Muscle of back (tissue), 11 donors: ENCODE data around the gene PROZ. TPM values are rescaled to one million over a fixed set of nuclear protein-coding genes. Genes with fewer than 3 reads are reported as not detected.
A peak's percentile ranks its signal among the peaks of the same experiment; 100 is the strongest.

Source experiments
- DNase-seq, 3 donors: peaks; one replicate each; pipeline versions ENCODE4 v3.0.0 to v3.0.0-alpha.2; 2013
- polyA plus RNA-seq, 10 donors: library from polyadenylated mRNA; unstranded; fragments of 120-200 nt; gene quantifications; one replicate each; pipeline ENCODE4 v1.2.1, GENCODE V29; 2013; ENCODE audit not compliant: insufficient read length in 10 of 10

The PROZ gene
- polyA plus RNA-seq, 10 donors, result 0.14 to 0.19 TPM; not detected in 8

DNA sequence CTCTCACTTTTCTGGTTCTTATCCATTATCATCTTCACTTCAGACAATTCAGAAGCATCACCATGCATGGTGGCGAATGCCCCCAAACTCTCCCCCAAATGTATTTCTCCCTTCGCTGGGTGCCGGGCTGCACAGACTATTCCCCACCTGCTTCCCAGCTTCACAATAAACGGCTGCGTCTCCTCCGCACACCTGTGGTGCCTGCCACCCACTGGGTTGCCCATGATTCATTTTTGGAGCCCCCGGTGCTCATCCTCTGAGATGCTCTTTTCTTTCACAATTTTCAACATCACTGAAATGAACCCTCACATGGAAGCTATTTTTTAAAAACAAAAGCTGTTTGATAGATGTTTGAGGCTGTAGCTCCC is 38.6 kb upstream of the PROZ start:
- DNase-seq, result no peak

DNA sequence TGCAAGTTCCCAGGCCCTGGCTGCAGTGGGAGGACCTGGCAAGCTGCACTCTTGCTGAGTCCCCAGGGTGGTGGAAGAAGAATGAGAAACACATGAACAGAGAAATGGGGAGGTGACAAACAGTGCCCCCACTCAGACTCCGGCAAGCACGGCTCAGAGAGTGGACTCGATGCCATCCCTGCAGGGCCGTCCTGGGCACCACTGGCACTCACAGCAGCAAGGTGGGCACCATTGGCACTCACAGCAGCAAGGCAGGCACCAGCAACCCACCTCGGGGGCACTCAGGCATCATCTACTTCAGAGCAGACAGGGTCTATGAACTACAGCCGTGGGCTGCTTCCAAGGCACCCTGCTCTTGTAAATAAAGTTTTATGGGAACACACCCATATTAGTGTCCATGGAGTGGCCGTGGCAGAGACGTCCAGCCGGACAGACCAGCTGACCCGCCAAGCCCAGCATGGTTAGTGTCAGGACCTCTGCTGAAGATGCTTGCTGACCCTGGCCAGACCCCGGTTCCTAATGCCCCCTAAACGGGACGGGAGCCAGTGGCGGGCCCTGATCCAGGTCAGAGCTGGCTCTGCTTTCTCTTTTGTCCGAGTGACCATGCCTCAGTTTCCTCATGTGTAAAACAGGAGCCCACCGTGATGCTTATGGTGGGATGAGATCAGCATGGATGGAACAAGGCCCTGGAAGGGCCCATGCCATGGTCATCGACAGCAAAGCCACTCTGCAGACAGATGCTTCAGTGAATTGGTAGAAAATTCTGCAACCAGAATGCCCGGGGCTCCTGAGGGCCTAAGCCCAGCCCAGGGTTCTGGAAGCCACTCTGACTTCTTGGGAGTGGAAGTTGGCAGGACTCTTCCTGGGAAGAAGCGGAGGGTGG is 37.9 kb upstream of the PROZ start:
- DNase-seq, result no peak

DNA sequence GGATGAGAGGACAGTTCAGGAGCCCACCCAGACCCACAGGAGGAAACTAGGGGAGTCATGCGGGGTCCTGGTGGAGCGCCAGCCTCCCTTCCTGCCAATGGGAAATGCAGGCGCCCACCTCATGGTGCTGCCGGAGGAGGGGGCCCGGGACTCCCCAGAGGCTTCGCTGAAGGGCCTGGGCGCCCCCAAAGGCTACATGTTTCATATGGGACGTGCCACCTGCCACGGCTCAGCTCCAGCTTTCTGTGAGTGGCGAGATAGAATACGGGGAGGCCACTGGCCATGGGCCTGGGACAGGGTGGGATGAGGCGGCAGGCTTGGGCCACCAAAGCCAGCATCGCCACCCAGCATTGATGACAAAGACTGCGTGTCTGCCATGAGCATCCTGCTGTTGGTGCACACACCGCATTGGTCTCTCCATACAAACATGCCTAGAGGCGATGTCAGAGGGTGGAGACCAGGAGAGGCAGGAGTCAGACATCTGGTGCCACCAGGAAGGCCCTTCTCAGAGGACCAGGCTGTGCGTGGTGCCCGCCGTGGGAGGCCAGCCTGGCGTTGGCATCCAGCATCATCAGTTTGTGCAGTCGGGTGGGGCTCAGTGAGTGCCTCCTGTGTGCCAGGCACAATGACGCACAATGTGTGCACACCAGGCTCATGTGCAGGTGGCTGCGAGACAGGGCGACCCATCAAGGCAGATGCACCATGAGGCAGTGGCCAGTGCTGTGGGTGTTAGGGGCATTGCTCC is 37.1 kb upstream of the PROZ start:
- DNase-seq, result no peak

DNA sequence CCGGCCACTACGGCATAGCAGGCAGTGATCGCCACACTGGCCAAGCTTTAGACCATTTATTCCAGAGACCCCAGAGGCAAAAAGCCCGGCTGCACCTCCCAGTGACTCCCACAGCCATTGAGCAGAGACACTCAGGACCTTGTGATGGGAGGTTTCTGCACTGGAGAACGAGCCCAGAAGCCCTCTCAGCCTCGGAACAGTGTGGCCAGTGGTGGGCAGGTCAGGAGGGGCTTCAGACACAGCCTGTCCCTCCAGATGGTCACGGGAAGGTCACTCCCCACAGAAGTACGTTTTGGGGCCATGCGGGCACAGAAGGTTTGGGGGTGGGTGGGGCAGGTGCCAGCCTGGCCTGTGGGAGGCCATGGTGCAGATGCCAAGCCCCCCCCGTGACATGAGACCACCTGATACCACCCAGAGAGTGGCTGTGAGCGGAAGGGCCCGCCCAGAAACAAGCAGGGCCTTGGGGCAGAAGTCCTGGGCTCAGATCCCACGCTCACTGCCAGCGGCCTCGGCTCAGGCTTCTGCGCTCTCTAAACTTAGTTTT is 36.4 kb upstream of the PROZ start:
- DNase-seq, result no peak

DNA sequence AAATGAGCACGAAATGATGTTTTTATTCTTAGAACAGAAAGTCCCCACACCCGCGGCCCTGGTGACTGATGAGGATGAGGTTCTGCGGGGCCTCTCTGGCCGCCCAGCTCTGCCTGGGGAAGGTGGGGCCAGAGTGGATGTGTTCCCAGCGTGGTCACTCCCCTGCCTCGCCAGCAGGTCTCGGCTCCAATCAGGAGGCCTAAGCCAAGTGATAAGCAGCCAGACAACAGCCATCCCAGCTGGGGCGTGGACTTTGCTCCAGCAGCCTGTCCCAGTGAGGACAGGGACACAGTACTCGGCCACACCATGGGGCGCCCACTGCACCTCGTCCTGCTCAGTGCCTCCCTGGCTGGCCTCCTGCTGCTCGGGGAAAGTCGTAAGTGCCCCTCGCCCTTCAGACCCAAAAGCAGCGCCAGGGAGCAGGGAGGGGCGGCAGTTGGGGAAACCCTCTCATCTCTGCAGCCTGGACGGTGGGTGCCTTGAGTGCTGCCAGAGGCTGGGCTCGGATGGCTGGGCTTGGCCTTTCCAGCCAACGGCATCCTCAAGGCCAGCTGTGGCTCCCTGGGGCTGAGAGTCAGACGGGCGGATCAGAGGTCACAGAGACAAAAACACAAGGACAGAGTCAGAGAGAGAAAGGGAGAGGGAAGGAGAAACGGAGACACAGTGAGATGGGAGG is 35.8 kb upstream of the PROZ start, which contains the start of gene F10:
TSS of gene F10 (plus strand) at position 250 of the 676 bp plus-strand sequence. CDS start at position 307, 57 bp downstream.
- peak; percentile 54 to 88 (median 76) for DNase-seq

DNA sequence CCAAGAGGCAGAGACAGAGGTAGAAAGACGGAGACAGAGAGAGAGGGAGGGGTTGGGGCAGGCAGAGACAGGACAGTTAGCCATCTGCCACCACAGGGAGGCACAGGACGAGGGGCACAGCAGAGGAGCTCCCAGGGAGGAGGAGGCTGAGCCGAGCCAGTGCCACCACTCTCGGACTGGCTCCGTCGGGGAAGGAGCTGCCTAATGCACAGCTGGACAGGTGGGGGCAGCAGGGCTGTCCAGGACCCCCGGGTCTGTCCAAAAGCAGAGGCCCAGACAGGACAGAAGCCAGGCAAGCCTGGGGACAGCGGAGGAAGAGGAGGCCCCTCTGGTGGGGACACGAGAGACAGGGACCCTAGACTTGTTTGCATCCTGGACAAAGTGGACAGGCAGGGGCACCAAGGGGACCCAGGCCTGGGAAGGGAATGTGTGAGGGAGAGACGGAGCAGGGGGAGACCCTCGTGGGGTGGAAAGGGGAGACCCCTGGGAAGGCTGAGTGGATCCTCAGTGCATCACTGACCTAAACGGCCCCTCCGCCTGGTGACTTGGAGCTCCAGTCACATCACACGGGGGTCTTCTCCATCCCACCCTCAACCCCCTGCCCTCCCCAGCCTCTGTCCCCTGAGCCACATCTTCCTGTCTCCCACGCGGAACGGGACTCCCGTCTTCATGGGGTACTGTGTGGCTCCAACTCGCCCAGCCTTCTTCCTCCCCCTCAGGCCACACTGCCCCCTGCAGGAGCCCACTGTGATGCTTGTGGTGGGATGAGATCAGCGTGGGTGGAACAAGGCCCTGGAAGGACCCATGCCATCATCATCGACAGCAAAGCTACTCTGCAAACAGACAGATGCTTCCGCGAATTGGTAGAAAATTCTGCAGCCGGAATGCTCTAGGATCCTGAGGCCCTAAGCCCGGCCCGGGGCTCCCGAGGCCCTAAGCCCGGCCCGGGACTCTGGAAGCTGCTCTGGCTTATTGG is 34.9 kb upstream of the PROZ start:
- peak in 2 of 3 donors; percentile 28 to 47 for DNase-seq

DNA sequence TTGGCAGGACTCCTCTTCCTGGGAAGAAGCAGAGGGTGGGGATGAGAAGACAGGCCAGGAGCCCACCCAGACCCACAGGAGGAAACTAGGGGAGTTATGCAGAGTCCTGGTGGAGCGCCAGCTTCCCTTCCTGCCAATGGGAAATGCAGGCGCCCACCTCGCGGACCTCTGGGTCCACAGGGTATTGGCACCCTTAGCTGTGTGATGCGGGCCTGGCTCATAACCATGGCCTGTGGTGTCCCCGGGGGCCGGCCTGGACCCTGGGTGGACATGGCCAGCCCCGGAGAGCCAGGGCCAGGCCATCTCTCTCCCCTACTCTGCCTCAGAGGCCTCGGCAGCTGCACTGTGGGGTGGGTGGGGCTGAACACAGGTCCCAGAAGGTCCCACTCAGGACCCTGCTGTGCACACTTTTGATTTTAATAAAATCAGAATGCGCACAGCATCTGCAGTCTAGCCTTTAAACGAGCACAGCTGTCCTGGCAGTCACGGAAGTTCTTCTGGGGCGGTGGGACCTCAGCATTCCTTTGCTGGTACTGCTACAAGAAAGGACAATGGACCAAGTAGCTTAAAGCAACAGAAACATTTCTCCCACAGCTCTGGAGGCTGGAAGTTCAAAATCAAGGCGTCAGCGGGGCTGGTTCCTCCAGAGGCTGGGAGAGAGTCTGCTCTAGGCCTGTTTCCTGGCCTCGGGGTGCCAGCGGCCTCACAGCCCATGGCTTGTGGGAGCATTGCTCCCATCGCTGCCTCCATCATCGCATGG is 34.1 kb upstream of the PROZ start:
- DNase-seq, result peak in 1 of 3 donors; percentile 42

DNA sequence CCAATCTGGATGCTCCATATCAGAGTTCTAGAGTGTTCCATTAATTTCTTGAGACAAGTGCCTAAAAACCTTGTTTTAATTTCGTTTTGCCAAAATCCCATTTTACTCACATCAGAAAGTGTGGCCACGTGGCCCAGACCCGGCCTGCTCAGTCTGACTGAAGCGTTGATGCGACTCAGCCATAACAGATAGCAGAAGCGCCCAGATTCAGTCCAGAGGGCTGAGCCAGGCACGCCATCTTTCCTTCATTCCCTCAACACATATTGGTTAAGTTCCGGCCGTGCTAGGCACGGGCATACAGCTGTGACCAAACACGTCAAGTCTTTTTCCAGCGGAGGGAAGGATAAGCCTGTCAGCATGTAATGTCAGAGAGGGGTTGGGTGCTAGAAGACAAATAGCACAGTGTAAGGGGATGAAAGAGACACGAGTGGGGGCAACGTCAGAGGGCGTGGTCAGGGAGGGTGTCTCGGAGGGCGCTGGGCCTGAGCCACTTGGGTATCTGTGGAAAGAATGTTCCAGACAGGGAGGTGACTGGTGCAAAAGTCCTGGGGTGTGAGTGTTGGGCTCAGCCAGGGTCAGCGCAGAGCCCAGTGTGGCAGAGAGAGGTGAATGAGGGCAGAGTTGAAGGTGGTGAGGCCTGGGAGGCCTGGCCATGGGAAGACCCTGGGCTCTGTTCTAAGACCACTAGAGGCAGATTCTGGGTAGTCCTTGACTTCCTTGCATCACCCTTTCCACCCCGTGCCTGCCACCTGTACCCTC is 32.8 kb upstream of the PROZ start:
- DNase-seq, result no peak

DNA sequence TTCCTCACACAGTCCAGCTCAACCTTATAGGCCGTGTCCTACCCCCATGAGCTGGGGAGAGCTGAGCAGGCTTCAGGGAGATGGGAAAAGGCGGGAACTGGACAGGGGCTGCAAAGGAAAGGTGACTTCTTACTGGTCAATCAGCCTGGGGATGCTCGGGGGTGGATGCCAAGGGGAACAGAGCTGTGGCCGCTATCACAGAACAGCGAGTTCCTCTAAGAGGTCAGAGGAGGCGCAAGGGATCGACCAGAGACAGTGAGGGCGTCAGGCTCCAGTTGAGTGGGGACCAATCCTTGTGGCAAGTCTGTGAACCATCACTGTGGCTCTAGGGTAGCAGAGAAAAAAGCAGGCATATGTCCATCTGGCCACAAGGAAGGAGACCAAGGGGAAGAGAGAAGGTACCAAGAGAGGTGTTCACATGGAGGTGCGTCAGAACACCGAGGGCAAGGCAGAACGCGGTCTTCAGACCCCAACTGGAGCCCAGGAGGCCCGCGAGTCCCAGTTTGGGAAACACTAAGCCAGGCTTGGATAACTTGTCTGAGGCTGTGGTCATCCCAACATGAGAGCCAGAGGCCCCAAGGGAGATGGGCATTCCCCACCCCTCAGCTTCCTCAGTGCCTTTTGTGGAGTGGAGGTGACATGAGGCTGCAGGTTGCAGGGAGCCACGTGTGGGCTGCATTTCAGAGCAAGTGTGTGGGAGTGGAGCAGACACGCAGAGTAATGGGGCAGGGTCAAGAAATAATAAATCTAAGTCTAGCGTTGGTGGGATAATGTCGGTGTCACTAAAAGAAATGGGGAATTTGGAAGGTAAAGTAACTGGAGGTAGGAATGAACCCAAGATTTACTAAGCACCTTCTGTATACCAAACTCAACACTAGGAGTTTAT is 31.9 kb upstream of the PROZ start:
- DNase-seq, result no peak

DNA sequence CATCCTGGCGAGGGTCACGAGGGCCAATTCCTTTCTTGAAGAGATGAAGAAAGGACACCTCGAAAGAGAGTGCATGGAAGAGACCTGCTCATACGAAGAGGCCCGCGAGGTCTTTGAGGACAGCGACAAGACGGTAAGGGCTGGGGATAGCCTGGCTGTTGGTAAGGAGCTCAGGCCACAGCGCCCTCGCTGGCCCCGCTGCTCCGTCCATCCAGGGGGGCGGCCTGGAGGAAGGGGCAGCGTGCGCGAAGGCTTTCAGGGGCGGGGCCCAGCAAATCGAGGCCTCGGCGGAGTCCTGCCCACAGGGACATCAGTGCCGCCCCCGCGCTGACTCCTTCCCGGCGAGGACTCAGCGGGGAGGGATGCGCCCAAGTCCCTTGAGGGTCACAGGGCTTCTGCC is 29.0 kb upstream of the PROZ start:
- no peak for DNase-seq

DNA sequence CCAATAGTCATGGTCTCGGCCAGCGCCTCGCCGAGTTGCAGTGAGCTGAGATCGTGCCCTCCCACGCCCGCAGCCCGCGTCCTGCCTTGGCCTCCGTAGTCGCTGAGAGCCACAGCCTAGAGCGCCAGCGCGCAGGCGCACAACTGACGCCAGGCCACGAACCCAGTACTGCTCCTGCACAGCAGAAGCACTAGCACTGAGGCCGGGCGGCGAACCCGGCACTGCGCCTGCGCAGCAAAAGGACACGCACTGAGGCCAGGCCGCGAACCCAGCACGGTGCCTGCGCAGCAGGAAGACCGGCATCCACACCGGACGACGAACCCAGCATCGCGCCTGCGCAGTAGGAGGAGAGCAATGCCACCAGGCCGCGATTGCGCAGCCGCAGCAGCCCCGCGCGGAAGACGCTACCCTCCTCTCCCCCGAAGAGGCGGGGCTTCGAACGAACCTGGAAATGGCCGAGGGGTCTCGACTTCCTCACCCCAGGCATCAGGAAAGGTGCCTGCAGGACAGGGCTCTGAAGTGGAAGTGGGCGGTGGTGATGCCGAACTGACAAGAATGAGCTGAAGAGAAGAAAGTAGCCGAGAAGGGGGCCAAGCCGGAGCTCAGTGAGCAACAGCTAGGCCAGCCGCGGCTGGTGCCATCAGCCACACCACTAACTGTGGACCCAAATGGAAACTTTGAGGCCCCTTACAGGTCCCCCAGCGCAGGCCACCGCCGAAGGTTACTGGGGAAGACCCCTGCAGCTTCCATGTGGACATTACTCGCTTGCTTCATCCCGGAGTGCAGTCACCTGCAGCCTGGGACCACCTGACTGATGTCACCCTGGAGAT is 28.3 kb upstream of the PROZ start:
- peak in 2 of 3 donors; percentile 10 to 48 for DNase-seq

DNA sequence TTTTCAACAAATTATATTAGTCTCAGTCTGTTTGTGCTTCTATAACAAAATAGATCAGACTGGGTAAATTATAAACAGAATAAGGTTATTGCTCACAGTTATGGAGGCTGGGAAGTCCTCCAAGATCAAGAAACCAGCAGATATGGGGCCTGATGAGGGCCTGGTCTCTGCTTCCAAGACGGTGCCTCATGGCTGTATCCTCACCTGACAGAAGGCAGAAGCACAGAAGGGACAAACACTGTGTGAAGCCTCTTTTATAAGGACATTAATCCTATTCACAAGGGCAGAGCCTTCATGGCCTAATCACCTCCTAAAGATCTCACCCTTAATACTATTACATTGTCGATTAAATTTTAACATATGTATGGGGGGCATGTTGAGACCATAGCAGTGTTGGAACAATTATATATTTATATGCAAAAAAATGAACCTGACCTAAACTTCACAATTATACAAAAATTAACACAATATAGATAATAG is 23.1 kb upstream of the PROZ start:
- no peak for DNase-seq

DNA sequence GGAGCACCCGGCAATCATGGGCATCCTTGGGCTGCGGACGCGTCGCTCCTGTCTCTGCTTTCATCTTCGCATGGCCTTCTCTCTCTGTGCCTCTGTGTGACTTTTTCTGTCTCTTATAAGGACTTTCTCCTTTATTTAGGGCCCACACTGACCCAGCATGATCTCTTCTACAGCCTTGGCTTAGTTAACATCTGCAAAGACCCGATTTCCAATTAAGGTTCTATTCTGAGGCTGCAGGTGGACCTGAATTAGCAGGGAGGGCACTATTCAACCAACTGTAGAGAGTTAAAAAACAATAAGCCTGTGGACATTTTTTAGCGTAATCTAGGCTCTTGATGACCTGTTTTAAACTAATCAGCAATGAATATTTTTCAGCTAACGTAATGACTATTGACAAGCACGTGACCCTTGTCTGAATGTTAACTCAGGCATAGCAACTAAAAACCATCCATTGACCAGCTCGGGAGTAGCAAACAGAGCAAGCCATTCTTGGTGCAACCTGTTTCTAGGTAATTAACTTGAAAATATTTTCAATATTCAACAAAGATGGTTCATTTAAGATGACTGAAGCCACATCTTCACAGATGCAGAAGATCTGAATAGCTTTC is 20.7 kb upstream of the PROZ start:
- no peak for DNase-seq

DNA sequence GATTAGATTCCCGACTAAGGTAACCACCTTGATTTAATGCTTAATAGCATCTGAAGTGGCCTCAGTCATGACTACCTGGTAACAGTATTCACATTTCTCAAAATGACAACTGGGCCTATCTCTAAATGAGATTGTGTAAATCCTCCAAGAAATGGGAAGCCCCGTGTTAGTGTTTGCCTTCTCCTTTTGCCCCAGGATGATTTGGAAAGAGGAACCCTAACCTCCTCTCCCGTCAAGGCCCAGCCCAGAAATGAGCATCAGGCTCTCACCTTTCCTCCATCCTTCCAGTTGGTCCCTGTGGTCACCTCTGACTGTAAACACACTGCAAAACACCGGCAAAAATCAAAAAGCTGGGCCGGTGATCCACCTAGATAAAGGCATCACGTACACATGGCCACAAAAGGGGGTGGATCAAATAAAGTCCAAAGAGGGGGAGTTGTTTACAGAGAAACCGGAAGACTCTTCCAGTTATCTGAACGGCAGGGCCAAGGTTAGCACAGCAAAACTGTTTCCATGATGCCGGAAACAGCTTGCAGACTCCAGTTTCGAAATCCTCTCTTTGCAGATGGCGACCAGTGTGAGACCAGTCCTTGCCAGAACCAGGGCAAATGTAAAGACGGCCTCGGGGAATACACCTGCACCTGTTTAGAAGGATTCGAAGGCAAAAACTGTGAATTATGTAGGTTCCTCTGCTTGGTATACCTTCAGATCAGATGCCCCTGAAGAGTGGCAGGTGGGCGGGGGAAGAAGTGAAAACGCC is 19.5 kb upstream of the PROZ start:
- DNase-seq, result no peak

DNA sequence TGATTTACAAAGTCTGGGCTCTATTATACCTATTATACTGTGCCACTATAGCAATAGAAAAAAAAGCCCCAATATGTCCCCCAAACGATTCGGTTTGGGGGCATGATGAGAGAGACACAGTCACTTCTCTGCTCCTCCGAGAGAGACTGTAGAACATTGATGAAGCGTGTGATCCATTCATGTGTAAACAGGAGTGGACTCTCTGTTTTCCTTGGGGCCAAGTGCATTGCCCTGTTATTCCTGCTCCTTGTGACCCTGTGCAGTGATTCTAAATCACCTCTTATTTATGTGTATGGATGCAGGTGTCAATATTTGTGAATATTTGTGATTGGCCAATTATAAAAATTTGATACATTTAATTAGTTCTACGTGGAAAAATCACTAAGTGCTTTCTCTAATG is 18.9 kb upstream of the PROZ start:
- no peak for DNase-seq
